ENCODE measurements around the gene MTERF4. TPM values are rescaled to one million over a fixed set of nuclear protein-coding genes. Genes with fewer than 3 reads are reported as not detected.

MTERF4 gene
- total RNA-seq, 2 experiments from 2014 or later: 88.1 to 88.9 TPM

DNA sequence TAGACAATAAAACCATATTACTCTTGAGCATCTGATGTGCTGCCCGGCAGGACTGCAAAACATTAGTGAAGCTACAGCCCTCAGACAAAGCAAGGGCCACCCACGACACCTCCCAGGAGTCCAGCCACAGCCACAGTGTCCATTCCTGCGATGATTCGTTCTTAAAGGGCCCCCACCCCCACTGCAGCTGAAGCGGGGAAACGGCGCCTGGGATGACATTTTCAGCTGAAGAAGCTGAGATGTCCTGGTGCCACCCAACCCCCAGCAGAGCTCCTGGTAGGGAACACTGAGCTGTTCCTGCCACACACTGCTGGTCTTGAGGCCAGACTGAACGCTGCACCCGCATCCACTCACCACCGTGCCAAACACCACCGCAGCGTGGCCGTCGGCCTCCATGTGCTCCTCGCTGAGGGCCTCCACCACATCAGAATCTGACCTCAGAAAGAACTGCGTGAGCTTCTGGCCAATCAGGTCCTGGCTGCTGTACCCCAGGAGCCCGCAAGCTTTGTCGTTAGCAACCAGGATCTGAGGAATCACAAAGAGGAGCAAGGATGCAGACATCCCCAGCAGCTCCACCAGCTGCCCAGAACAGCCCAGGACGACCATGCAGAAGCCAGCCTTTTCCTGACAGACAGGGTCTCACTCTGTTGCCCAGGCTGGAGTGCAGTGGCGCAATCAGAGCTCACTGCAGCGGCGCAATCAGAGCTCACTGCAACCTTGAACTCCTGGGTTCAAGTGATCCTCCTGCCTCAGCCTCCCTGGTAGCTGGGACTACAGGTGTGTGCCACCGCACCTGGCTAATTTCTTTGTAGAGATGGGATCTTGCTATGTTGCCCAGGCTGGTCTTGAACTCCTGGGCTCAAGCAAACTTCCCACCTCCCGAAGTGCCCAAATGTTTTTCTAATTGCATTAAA lies 37.7 kb upstream of the MTERF4 start:
- no peaks in the 10 kb centered on the region for H3K9me3 Mint-ChIP-seq
- H3K27ac Mint-ChIP-seq: no peak overlapping the region
- no peak for DNase-seq
- H3K36me3 Mint-ChIP-seq: no peaks in the 10 kb centered on the region
- ATAC-seq (ENCODE audit: low read depth): no peak
- no peaks in the 10 kb centered on the region for H3K27me3 Mint-ChIP-seq
- H3K4me3 Mint-ChIP-seq: no peak overlapping the region
- POLR2A ChIA-PET: interaction anchor here (1.2 kb wide), 1 partner anchor 10 kb away, joined by 5 read pairs; the partner anchor contains the start of gene PASK
- H3K4me1 Mint-ChIP-seq: no peaks in the 10 kb centered on the region

DNA sequence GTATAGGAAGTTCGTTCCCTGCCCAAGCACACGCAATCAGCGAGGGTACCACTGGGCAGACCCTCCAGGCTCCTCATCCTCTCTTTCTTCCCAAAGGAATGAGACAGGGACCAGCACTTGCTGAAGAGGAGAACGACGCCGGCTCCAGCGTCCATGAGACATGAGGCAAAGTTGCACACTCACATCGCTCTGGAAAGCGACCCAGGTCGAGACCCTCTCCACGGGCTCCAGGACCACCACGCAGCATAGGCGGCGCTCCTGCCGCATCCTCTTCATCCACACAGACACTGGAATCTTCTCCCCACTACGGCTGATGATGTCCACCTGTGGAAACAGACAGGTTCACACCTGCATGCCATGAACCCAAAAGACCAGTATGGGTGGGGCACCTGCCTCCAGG lies 36.4 kb upstream of the MTERF4 start:
- Mint-ChIP-seq H3K9me3 (no peaks in the 10 kb centered on the region), H3K27me3 (no peaks in the 10 kb centered on the region), H3K4me3 (no peak overlapping the region), H3K36me3 (peaks cover 3% of the 10 kb centered on the region), H3K4me1 (no peaks in the 10 kb centered on the region), H3K27ac (no peak overlapping the region)
- no peak for ATAC-seq (ENCODE audit: low read depth)
- POLR2A ChIA-PET: no interaction called here
- no peak for DNase-seq

DNA sequence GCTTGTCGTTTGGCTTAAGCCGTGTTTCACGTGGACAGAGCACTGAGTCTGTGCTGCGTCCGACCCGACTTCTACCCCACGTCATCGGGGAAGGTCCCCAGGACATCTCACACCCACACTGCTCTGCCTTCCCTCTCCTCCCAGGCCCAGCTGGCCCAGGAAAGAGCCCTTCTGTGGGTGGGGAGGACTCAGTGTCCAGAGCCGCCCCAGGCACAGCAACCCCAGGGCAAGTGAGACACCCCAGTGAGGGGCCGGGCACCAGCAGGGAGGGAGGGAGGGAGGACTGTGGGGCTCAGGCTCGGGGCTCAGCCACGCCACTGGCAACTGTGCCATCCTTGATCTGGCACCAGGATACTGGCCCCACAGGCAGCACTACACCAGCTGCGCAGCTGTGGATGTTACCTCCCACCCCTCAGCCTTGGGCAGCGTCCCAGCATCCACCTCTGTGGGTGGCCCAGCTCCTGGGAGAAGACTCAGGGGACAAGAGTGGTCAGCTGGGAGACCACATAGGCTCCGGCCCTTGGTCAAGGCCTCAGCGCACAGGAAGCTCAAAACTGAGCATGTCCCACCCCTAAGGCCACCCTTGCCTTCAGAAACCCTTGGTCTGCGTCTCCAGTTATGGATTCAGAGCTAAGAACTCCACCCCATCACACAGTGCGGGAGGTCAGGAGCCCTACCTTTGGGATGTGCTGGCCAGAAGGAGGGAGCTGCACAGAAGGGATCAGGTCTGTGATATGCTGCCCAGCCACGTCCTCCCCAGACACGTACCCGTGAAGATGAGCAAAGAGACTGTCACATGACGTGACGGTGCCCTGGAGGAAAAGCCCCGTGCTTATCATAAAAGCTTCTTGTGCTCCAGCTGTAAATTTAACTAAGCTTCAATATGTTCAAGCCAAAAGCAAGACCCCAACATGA lies 35.4 kb upstream of the MTERF4 start:
- H3K27ac Mint-ChIP-seq: no peak overlapping the region
- no peak overlapping the region for H3K4me3 Mint-ChIP-seq
- peaks cover 10% of the 10 kb centered on the region for H3K36me3 Mint-ChIP-seq
- no peaks in the 10 kb centered on the region for H3K9me3 Mint-ChIP-seq
- no peak for DNase-seq
- H3K4me1 Mint-ChIP-seq: no peaks in the 10 kb centered on the region
- no peaks in the 10 kb centered on the region for H3K27me3 Mint-ChIP-seq
- ATAC-seq (ENCODE audit: low read depth): no peak
- POLR2A ChIA-PET: no interaction called here

DNA sequence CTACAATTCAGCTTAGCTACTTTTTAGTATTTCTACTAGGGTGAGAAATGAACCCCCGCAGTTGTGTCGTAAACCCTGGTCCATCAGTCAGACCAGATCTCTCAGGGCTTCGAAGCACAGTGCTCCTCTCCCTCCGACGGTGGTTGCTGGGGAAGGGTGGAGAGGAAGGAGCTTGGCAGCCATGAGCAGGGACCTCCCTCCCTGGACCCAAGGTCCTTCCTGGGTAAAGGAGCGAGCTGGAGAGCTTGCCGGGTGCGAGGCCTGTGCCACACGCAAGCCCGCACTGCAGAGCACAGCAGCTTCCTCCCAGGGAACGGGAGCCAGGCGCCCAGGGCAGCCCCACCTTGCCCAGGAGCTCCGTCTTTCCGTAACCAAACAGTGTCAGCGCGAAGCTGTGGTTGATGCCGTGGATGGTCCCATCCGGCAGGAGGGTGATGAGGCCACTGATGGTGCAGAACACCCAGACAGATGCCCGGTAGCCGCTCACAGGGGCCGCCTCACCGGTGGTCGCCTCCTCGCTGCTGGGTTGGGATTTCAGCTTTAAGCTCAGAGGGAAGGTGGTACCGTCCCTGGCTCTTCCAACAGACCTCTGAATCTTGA lies 34.7 kb upstream of the MTERF4 start:
- Mint-ChIP-seq H3K27ac (no peak overlapping the region), H3K4me1 (no peaks in the 10 kb centered on the region), H3K9me3 (no peaks in the 10 kb centered on the region), H3K4me3 (no peak overlapping the region), H3K27me3 (no peaks in the 10 kb centered on the region), H3K36me3 (peaks cover 12% of the 10 kb centered on the region)
- ATAC-seq (ENCODE audit: low read depth) (no peak), DNase-seq (peak; percentile 17)
- POLR2A ChIA-PET: interaction anchor here (1.1 kb wide), 1 partner anchor 13 kb away, joined by 4 read pairs; the partner anchor contains the start of gene PPP1R7

DNA sequence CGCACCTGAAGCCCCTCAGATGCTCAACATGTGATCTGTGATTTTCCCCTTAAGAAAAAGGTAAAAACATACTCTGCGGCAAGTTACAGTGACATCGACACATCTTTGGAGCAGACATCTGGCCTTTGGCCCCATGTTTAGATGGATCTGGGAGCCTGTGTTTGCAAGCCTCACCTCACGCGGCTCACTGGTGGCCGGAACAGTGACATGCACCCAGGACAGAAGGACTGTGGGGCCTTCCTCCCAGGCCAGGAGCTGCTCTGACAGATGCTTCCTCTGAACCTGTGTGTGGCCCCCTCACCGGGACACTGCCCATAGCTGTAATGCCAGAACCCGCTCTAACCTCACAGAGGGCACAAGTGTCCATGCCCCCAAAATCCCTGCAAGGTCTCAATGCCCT lies 34.1 kb upstream of the MTERF4 start:
- Mint-ChIP-seq H3K4me3 (no peak overlapping the region), H3K27me3 (no peaks in the 10 kb centered on the region), H3K27ac (no peak overlapping the region), H3K4me1 (no peaks in the 10 kb centered on the region), H3K36me3 (peaks cover 12% of the 10 kb centered on the region), H3K9me3 (no peaks in the 10 kb centered on the region)
- ATAC-seq (ENCODE audit: low read depth) (no peak), DNase-seq (peak; percentile 16)
- POLR2A ChIA-PET: interaction anchor here (1.1 kb wide), 1 partner anchor 14 kb away, joined by 4 read pairs; the partner anchor contains the start of gene PPP1R7

DNA sequence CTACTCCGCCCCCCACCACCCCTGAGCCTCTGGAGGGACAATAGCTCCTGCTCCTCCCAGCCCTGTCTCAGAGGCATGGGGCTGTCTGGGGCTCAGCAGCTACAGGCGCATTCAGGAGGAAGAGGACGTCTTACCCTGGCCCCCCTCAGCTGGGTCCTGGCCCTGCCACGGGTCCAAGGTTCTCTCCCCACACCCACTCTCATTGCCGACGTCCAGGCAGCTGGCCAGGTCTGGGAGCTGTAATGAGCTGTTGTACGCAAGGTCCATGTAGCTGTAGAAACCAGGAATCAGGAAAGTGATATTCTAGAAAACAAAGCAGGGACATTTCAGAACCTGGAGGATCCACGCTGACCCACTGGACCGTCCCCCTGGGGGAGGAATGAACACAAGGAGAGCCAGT lies 33.6 kb upstream of the MTERF4 start:
- Mint-ChIP-seq H3K36me3 (peaks cover 13% of the 10 kb centered on the region), H3K27me3 (no peaks in the 10 kb centered on the region), H3K4me3 (no peak overlapping the region), H3K4me1 (no peaks in the 10 kb centered on the region), H3K9me3 (no peaks in the 10 kb centered on the region), H3K27ac (no peak overlapping the region)
- DNase-seq (no peak), ATAC-seq (ENCODE audit: low read depth) (no peak)
- POLR2A ChIA-PET: no interaction called here

DNA sequence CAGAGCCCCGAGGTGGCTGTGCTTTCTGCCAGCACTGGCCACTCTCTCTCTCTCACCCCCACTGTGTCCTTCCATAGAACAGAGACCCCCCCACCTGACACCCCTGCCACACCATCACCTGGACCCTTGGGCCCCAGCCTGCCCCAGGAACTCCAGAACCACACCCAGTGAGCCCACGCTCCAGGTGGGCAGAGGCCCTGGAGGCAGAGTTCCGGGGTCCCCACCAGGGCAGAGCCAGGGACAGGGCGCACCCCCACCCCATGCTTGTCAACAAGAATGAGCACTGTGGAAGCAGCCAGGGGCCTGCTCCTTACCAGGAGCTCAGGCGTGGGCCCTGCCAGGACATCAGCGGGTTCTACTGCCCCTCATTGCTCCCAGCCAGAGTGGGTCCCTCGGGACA lies 32.6 kb upstream of the MTERF4 start:
- no peaks in the 10 kb centered on the region for H3K27me3 Mint-ChIP-seq
- no peak for DNase-seq
- H3K36me3 Mint-ChIP-seq: peaks cover 17% of the 10 kb centered on the region
- POLR2A ChIA-PET: no interaction called here
- ATAC-seq (ENCODE audit: low read depth): no peak
- no peaks in the 10 kb centered on the region for H3K9me3 Mint-ChIP-seq
- no peaks in the 10 kb centered on the region for H3K4me1 Mint-ChIP-seq
- H3K27ac Mint-ChIP-seq: no peak overlapping the region
- no peak overlapping the region for H3K4me3 Mint-ChIP-seq

DNA sequence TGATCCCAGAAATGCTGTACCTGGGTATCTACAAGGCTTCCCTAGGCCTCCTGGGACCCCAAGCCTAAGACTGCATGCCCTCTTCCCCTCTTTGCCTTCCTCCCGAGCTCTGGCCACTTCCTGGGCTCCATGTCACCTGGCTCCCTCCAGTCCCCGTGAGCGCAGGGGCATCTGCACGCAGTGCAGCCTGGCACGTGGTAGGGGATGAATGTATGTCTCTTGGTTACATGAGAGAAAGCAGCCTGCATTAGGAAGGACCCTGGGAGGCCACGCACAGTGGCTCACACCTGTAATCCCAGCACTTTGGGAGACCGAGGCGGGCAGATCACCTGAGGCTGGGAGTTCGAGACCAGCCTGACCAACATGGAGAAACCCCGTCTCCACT lies 31.3 kb upstream of the MTERF4 start:
- ATAC-seq (ENCODE audit: low read depth) (no peak), DNase-seq (no peak)
- H3K36me3 Mint-ChIP-seq: peaks cover 19% of the 10 kb centered on the region
- H3K4me1 Mint-ChIP-seq: no peaks in the 10 kb centered on the region
- POLR2A ChIA-PET: no interaction called here
- H3K27me3 Mint-ChIP-seq: no peaks in the 10 kb centered on the region
- H3K9me3 Mint-ChIP-seq: no peaks in the 10 kb centered on the region
- H3K27ac Mint-ChIP-seq: no peak overlapping the region
- no peak overlapping the region for H3K4me3 Mint-ChIP-seq

DNA sequence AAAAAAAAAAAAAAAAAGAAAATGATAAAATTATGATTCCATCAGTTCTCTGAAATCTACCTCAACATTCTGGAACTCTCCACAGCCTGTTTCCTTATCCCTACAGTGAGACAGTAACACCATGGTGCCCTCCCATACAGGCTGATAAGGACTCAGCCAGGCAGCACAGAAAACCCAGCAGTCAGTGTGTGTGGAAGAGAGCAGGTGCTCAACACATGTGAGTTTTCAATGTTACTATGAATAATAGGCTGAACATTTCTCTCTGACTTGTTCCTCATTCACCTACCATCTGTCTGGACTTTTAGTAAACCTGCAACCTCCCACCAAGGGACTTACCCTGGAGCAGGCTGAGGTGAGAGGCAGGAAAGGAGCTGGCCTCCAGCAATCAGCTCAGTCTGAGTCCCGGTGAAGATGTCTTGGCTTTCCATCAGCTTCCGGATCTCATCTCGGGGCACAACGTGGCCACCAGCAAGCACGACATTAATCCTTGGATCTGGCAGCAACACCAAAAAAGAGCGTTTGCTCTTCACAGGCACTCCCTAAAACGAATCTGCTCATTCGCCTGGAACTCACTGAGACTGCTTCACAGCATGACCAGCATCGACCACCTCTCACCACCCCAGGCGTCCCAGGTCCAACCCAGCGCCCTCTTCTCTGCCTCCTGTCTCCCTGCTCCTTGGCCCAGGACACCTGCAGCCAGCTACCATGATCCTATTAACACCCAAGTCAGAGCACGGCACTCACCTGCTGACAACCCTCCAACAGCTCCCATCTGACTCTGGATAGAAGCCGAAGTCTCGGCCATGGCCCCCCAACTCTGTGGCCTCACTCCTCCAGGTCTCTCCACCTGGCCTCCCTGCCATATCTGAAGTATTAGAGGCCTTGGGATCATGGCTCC lies 30.7 kb upstream of the MTERF4 start:
- H3K27ac Mint-ChIP-seq: no peak overlapping the region
- H3K4me3 Mint-ChIP-seq: no peak overlapping the region
- POLR2A ChIA-PET: interaction anchor here (0.7 kb wide), 1 partner anchor 571 kb away, joined by 7 read pairs; no protein-coding TSS in a partner anchor
- DNase-seq (no peak), ATAC-seq (ENCODE audit: low read depth) (no peak)
- H3K36me3 Mint-ChIP-seq: peaks cover 19% of the 10 kb centered on the region
- no peaks in the 10 kb centered on the region for H3K9me3 Mint-ChIP-seq
- peaks cover 6% of the 10 kb centered on the region for H3K4me1 Mint-ChIP-seq
- H3K27me3 Mint-ChIP-seq: no peaks in the 10 kb centered on the region

DNA sequence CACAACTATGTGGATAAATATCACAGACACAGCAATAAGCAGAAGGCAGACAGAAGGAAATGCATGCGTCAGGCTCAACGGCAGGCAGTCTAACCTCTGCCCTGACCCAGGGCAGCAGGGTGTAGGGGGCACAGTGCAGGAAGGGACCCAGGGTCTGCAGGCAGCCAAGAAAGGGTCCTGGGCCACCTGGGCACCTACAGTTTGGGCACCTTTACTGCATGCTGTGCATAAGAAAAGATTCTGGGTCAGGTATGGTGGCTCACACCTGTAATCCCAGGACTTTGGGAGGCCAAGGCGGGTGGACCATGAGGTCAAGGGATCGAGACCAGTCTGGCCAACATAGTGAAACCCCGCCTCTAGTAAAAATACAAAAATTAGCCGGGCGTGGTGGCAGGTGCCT lies 29.4 kb upstream of the MTERF4 start:
- DNase-seq (no peak), ATAC-seq (ENCODE audit: low read depth) (no peak)
- Mint-ChIP-seq H3K9me3 (no peaks in the 10 kb centered on the region), H3K36me3 (peaks cover 19% of the 10 kb centered on the region), H3K27me3 (no peaks in the 10 kb centered on the region), H3K27ac (no peak overlapping the region), H3K4me3 (no peak overlapping the region), H3K4me1 (peaks cover 6% of the 10 kb centered on the region)
- POLR2A ChIA-PET: no interaction called here

DNA sequence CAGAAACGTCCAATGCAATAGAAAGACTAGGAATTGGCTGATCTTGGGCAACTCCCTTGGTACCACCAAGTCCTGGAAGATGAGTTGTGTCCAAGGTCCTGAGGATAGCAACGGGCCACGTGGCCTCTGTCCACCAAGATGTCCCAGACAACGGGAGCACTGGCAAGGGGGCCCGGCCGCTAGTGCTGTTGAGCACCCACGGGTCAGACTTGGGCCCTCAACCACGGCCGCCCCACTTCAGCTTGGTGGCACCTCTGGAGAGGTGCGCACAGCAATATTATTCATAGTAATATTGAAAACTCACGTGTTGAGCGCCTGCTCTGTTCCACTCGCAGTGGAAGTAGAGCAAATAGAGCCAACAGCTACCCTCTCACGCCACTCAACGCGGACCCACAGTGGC lies 28.2 kb upstream of the MTERF4 start:
- POLR2A ChIA-PET: no interaction called here
- Mint-ChIP-seq H3K9me3 (no peaks in the 10 kb centered on the region), H3K4me1 (peaks cover 6% of the 10 kb centered on the region), H3K27me3 (no peaks in the 10 kb centered on the region), H3K27ac (no peak overlapping the region), H3K4me3 (no peak overlapping the region), H3K36me3 (peaks cover 19% of the 10 kb centered on the region)
- ATAC-seq (ENCODE audit: low read depth) (no peak), DNase-seq (no peak)

DNA sequence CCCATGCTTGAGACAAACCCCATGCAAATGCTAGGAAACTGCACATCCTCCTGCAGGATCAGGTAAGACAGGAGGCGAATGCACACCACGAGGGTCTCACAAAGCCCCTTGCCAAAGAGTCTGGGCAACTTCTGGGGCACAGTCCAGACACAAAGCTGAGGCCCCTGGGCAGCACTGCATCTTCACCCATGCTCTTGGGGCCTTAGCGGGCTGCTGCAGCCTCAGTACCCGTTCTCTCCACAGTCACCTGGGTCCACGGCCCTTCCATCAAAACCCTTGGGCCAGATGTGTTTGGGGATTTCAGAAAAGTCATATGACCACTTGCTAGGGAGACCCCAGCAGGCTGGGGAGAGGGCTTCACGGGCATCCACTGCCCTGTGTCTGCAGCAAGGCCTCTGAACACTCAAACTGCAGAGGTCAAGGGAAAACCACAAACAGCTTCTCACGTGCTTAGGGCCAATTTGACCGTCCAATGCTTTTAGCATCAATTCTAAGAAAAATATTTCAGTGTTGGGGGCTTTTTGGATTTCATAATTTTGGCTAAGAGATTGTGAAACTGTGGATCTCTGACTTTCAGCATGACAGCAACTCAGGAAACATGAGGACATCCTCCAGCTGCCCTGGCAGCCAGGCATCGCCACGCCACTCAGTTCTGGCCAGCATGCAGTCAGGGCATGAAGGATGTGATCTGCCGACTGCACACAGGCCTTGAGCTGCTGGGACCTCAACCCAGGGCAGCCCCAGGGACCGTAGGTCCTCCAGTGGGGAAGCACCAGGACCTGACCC lies 27.2 kb upstream of the MTERF4 start:
- H3K36me3 Mint-ChIP-seq: peaks cover 19% of the 10 kb centered on the region
- H3K27me3 Mint-ChIP-seq: no peaks in the 10 kb centered on the region
- POLR2A ChIA-PET: no interaction called here
- peaks cover 6% of the 10 kb centered on the region for H3K4me1 Mint-ChIP-seq
- no peak for ATAC-seq (ENCODE audit: low read depth)
- no peak overlapping the region for H3K4me3 Mint-ChIP-seq
- peak; percentile 13 for DNase-seq
- H3K27ac Mint-ChIP-seq: no peak overlapping the region
- no peaks in the 10 kb centered on the region for H3K9me3 Mint-ChIP-seq

All from activated naive CD8-positive, alpha-beta T cell treated with anti-CD3 and anti-CD28 coated beads, Interleukin-2, amount 10 ng/mL, durations not matched to agents 7 days and 5 days (primary cell).